Measurements from ENCODE around the gene LOXL4.

DNA sequence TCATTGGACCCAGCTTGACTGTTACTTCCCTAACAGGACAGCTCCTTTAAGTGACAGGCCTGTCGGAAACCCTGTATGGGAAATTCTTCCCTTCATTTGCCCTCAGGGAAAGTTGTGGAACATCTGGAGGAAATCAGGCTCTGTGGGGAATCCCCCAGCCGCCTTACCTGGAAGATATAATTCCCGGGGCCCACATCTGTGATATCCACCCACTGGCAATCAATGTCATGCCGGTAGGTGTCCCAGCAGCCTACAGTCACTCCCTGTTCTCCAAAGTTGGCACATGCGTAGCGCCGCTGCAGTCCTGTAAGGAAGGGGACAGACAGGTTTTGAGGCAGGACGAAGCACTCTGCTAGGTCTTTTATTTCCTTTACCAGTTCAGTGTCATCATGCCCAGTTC lies 16.6 kb downstream of the LOXL4 start:
- TF ChIP-seq EZH2phosphoT487 (IDR thresholded peaks at IDR 0.05) (no peak), EZH2 (IDR thresholded peaks at IDR 0.05) (no peak)
- TF ChIP-seq, protein P1, sequence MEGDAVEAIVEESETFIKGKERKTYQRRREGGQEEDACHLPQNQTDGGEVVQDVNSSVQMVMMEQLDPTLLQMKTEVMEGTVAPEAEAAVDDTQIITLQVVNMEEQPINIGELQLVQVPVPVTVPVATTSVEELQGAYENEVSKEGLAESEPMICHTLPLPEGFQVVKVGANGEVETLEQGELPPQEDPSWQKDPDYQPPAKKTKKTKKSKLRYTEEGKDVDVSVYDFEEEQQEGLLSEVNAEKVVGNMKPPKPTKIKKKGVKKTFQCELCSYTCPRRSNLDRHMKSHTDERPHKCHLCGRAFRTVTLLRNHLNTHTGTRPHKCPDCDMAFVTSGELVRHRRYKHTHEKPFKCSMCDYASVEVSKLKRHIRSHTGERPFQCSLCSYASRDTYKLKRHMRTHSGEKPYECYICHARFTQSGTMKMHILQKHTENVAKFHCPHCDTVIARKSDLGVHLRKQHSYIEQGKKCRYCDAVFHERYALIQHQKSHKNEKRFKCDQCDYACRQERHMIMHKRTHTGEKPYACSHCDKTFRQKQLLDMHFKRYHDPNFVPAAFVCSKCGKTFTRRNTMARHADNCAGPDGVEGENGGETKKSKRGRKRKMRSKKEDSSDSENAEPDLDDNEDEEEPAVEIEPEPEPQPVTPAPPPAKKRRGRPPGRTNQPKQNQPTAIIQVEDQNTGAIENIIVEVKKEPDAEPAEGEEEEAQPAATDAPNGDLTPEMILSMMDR (IDR thresholded peaks at IDR 0.05): no peak
